Naive thymus-derived CD4-positive, alpha-beta T cell (primary cell): Measurements from ENCODE around the gene LRG1. TPM values are rescaled to one million over a fixed set of nuclear protein-coding genes. Genes with fewer than 3 reads are reported as not detected.

Source experiments
- ATAC-seq: fragments of 150-1000 bp; cut with Tn5 transposase; 2 replicates; pipeline ENCODE4 v1.10.0; 2021; ENCODE audit warnings: mild to moderate bottlenecking, moderate library complexity
- CTCF ChIA-PET: fragments of 350-600 bp; sonication (Branson Sonifier 250); formaldehyde crosslinking; loops from one replicate; lab custom pipeline; 2021; ENCODE audit warnings: antibody characterized with exemption; lab: Charles Lee
- POLR2A ChIA-PET: fragments of 350-600 bp; sonication (Branson Sonifier 250); formaldehyde crosslinking; loops from one replicate; lab custom pipeline; 2021; ENCODE audit warnings: antibody characterized with exemption, inconsistent platforms; lab: Charles Lee
- DNase-seq, 9 donors: peaks; one replicate each; pipeline versions ENCODE4 v3.0.0 to v3.0.0-alpha.2; 2020 to 2022; ENCODE audit warnings: mixed read lengths in 1 of 9
- H3K27ac ChIP-seq: one replicate; pipeline ENCODE4 v1.7.0; 2013; ENCODE audit warnings: mild to moderate bottlenecking, low read depth, low read length, moderate library complexity
- H3K27me3 ChIP-seq, 2 donors: one replicate each; pipeline ENCODE4 v1.7.0; 2013; ENCODE audit warnings: low read length in 2 of 2, mild to moderate bottlenecking in 2 of 2, moderate library complexity in 2 of 2; ENCODE audit not compliant: control insufficient read depth in 2 of 2, insufficient read depth in 2 of 2
- H3K36me3 ChIP-seq, 3 experiments: 1 replicate in 2 of 3; 2 replicates in 1 of 3; pipeline ENCODE4 v1.7.0; 2013; ENCODE audit warnings: low read length in 3 of 3, mild to moderate bottlenecking in 3 of 3, moderate library complexity in 1 of 3; ENCODE audit not compliant: insufficient read depth in 3 of 3, control insufficient read depth in 2 of 3
- H3K4me1 ChIP-seq, 2 donors: one replicate each; pipeline ENCODE4 v1.7.0; 2013; ENCODE audit warnings: low read length in 2 of 2, mild to moderate bottlenecking in 2 of 2, moderate library complexity in 1 of 2; ENCODE audit not compliant: control insufficient read depth in 2 of 2, insufficient read depth in 2 of 2
- H3K4me3 ChIP-seq: 2 replicates; pipeline ENCODE4 v1.7.0; 2013; ENCODE audit warnings: mild to moderate bottlenecking, low read length
- H3K9me3 ChIP-seq, 3 experiments: 1 replicate in 2 of 3; 2 replicates in 1 of 3; pipeline ENCODE4 v1.7.0; 2013; ENCODE audit warnings: low read length in 3 of 3; ENCODE audit not compliant: control insufficient read depth in 2 of 3
- H3K27ac Mint-ChIP-seq, 9 donors: one replicate each; pipeline ENCODE4 v1.8.0; 2020 to 2022; ENCODE audit warnings: mixed read lengths in 9 of 9, mild to moderate bottlenecking in 8 of 9, moderate library complexity in 5 of 9, inconsistent platforms in 2 of 9
- H3K27me3 Mint-ChIP-seq, 5 donors: one replicate each; pipeline ENCODE4 v1.8.0; 2021 to 2022; ENCODE audit warnings: mixed read lengths in 5 of 5, mild to moderate bottlenecking in 1 of 5
- H3K36me3 Mint-ChIP-seq, 5 donors: one replicate each; pipeline ENCODE4 v1.8.0; 2020 to 2022; ENCODE audit warnings: mixed read lengths in 5 of 5, mild to moderate bottlenecking in 3 of 5, inconsistent platforms in 1 of 5
- H3K4me1 Mint-ChIP-seq, 7 donors: one replicate each; pipeline ENCODE4 v1.8.0; 2020 to 2022; ENCODE audit warnings: mixed read lengths in 7 of 7, mild to moderate bottlenecking in 3 of 7, inconsistent platforms in 1 of 7
- H3K4me3 Mint-ChIP-seq, 10 donors: one replicate each; pipeline ENCODE4 v1.8.0; 2020 to 2022; ENCODE audit warnings: mild to moderate bottlenecking in 10 of 10, mixed read lengths in 10 of 10, moderate library complexity in 6 of 10, inconsistent platforms in 2 of 10
- H3K9me3 Mint-ChIP-seq, 11 donors: one replicate each; pipeline ENCODE4 v1.8.0; 2020 to 2022; ENCODE audit warnings: mixed read lengths in 11 of 11, mild to moderate bottlenecking in 4 of 11, inconsistent platforms in 1 of 11, moderate library complexity in 1 of 11
- intact Hi-C, 2 donors: fragments of 100-400 bp; cut with micrococcal nuclease; formaldehyde crosslinking; loops; one replicate each; pipeline ENCODE4 v1.15.1; 2023
- polyA plus RNA-seq, 2 donors: library from polyadenylated mRNA; unstranded; fragments of 300-500 nt; fragmentation: Illumina TruSeq; gene quantifications; one replicate each; pipeline ENCODE4 v1.2.3, GENCODE V29; 2021
- total RNA-seq, 6 experiments: library from RNA in 5 of 6; stranded (reverse) in 5 of 6; gene quantifications; 1 replicate in 5 of 6; 2 replicates in 1 of 6; pipeline ENCODE4 v1.2.3 and lab custom pipeline; 2021 to 2026

Gene LRG1
- total RNA-seq (1 to 10 TPM in 1 of 5 experiments, under 1 TPM in 2, not detected in 2; 0.34 to 1.6 (median 0.66) TPM), polyA plus RNA-seq (under 1 TPM in 1 of 2 donors, not detected in 1; 0.06 TPM), total RNA-seq (lab: John Stamatoyannopoulos, UW) (not detected)

GRCh38 chr19:4539693-4540581 is at the start of gene LRG1:
TSS of gene LRG1 (minus strand) at chr19:4540036. CDS start at chr19:4540013, 23 bp downstream.
- no peak within 1 kb of the TSS for H3K27ac ChIP-seq
- intact Hi-C loops, result no loop called here
- peaks cover 0 to 6% (median 0%) of the 10 kb centered on the region in 11 donors for H3K9me3 Mint-ChIP-seq
- H3K9me3 ChIP-seq, result peaks cover 0 to 4% (median 0%) of the 10 kb centered on the region in 3 experiments
- H3K36me3 Mint-ChIP-seq, result peaks cover 0 to 4% (median 0%) of the 10 kb centered on the region in 5 donors
- peak within 1 kb of the TSS in 2 of 9 donors; percentile 71 to 75 for H3K27ac Mint-ChIP-seq
- H3K4me3 ChIP-seq, result no peak within 1 kb of the TSS
- POLR2A ChIA-PET, result no interaction called here
- peak; percentile 79 for ATAC-seq
- no peak for DNase-seq
- H3K27me3 Mint-ChIP-seq, result peaks cover 7 to 32% (median 10%) of the 10 kb centered on the region in 5 donors
- peak within 1 kb of the TSS in 3 of 10 donors; percentile 35 to 47 (median 44) for H3K4me3 Mint-ChIP-seq
- no peaks in the 10 kb centered on the region for H3K36me3 ChIP-seq
- peaks cover 0 to 4% of the 10 kb centered on the region in 2 donors for H3K27me3 ChIP-seq
- CTCF ChIA-PET, result interaction anchor here (0.8 kb wide), 1 partner anchor 15 kb away, joined by 7 read pairs; no protein-coding TSS in a partner anchor
- peaks cover 0 to 16% (median 10%) of the 10 kb centered on the region in 7 donors for H3K4me1 Mint-ChIP-seq
- H3K4me1 ChIP-seq, result no peaks in the 10 kb centered on the region

GRCh38 chr19:4588291-4588761 is 48.5 kb upstream of the LRG1 start:
- peaks cover 49 to 56% (median 52%) of the 10 kb centered on the region in 5 donors for H3K27me3 Mint-ChIP-seq
- H3K27ac Mint-ChIP-seq, result no peak overlapping the region
- Histone ChIP-seq H3K27me3 (peaks cover 5 to 13% of the 10 kb centered on the region in 2 donors), H3K4me1 (no peaks in the 10 kb centered on the region), H3K36me3 (no peaks in the 10 kb centered on the region), H3K9me3 (no peaks in the 10 kb centered on the region), H3K27ac (no peak overlapping the region), H3K4me3 (no peak overlapping the region)
- POLR2A ChIA-PET, result no interaction called here
- ATAC-seq, result no peak
- peaks cover 0 to 10% (median 0%) of the 10 kb centered on the region in 7 donors for H3K4me1 Mint-ChIP-seq
- DNase-seq, result no peak
- H3K36me3 Mint-ChIP-seq, result no peaks in the 10 kb centered on the region
- CTCF ChIA-PET, result no interaction called here
- H3K4me3 Mint-ChIP-seq, result no peak overlapping the region
- H3K9me3 Mint-ChIP-seq, result no peaks in the 10 kb centered on the region
- intact Hi-C loops, result no loop called here

- Histone ChIP-seq H3K36me3 (no peaks in the 10 kb centered on the region), H3K4me1 (no peaks in the 10 kb centered on the region), H3K27me3 (peaks cover 5 to 13% of the 10 kb centered on the region in 2 donors), H3K27ac (no peak overlapping the region), H3K4me3 (no peak overlapping the region), H3K9me3 (no peaks in the 10 kb centered on the region)
- Mint-ChIP-seq H3K36me3 (no peaks in the 10 kb centered on the region), H3K27me3 (peaks cover 49 to 55% (median 51%) of the 10 kb centered on the region in 5 donors), H3K4me1 (peaks cover 0 to 12% (median 2%) of the 10 kb centered on the region in 7 donors), H3K9me3 (no peaks in the 10 kb centered on the region), H3K27ac (no peak overlapping the region), H3K4me3 (no peak overlapping the region)
- no peak for DNase-seq
- POLR2A ChIA-PET, result no interaction called here
- no peak for ATAC-seq
- intact Hi-C loops, result no loop called here
- CTCF ChIA-PET, result interaction anchor here (0.6 to 0.7 kb wide), 2 partner anchors 11 to 48 kb away, joined by 3 to 4 read pairs; no protein-coding TSS in a partner anchor
Observed at GRCh38 chr19:4587527-4587926, 47.7 kb upstream of the LRG1 start.

- H3K9me3 Mint-ChIP-seq, result no peaks in the 10 kb centered on the region
- ChIA-PET POLR2A (no interaction called here), CTCF (no interaction called here)
- no peak overlapping the region for H3K4me3 ChIP-seq
- no peaks in the 10 kb centered on the region for H3K36me3 ChIP-seq
- no peak overlapping the region for H3K27ac ChIP-seq
- H3K4me1 Mint-ChIP-seq, result peaks cover 3 to 19% (median 9%) of the 10 kb centered on the region in 7 donors
- ATAC-seq (no peak), DNase-seq (no peak)
- H3K27ac Mint-ChIP-seq, result no peak overlapping the region
- no peak overlapping the region for H3K4me3 Mint-ChIP-seq
- no peaks in the 10 kb centered on the region for H3K9me3 ChIP-seq
- peaks cover 53 to 57% (median 56%) of the 10 kb centered on the region in 5 donors for H3K27me3 Mint-ChIP-seq
- intact Hi-C loops, result no loop called here
- no peaks in the 10 kb centered on the region for H3K36me3 Mint-ChIP-seq
- peaks cover 5 to 13% of the 10 kb centered on the region in 2 donors for H3K27me3 ChIP-seq
- H3K4me1 ChIP-seq, result no peaks in the 10 kb centered on the region
Observed at GRCh38 chr19:4586691-4587090, 46.9 kb upstream of the LRG1 start.

- Histone ChIP-seq H3K4me1 (no peaks in the 10 kb centered on the region), H3K9me3 (no peaks in the 10 kb centered on the region), H3K27me3 (peaks cover 5 to 13% of the 10 kb centered on the region in 2 donors), H3K36me3 (no peaks in the 10 kb centered on the region), H3K4me3 (no peak overlapping the region), H3K27ac (no peak overlapping the region)
- Mint-ChIP-seq H3K36me3 (no peaks in the 10 kb centered on the region), H3K4me3 (peak overlapping the region in 1 of 10 donors; percentile 17), H3K4me1 (peaks cover 3 to 19% (median 9%) of the 10 kb centered on the region in 7 donors), H3K9me3 (no peaks in the 10 kb centered on the region), H3K27me3 (peaks cover 49 to 53% (median 52%) of the 10 kb centered on the region in 5 donors), H3K27ac (no peak overlapping the region)
- intact Hi-C loops, result no loop called here
- CTCF ChIA-PET, result interaction anchor here (1.9 kb wide), 1 partner anchor 10 kb away, joined by 5 read pairs; no protein-coding TSS in a partner anchor
- ATAC-seq (no peak), DNase-seq (no peak)
- POLR2A ChIA-PET, result no interaction called here
Observed at GRCh38 chr19:4586245-4586644, 46.4 kb upstream of the LRG1 start.

- Histone ChIP-seq H3K4me3 (no peak overlapping the region), H3K27me3 (peaks cover 5 to 13% of the 10 kb centered on the region in 2 donors), H3K9me3 (no peaks in the 10 kb centered on the region), H3K27ac (no peak overlapping the region), H3K36me3 (no peaks in the 10 kb centered on the region), H3K4me1 (no peaks in the 10 kb centered on the region)
- H3K36me3 Mint-ChIP-seq, result no peaks in the 10 kb centered on the region
- ChIA-PET CTCF (interaction anchor here (1.9 kb wide), 1 partner anchor 9 kb away, joined by 5 read pairs; no protein-coding TSS in a partner anchor), POLR2A (no interaction called here)
- H3K4me1 Mint-ChIP-seq, result peaks cover 3 to 19% (median 9%) of the 10 kb centered on the region in 7 donors
- H3K27ac Mint-ChIP-seq, result no peak overlapping the region
- intact Hi-C loops, result no loop called here
- DNase-seq, result no peak
- H3K4me3 Mint-ChIP-seq, result peak overlapping the region in 2 of 10 donors; percentile 17 to 37
- H3K9me3 Mint-ChIP-seq, result no peaks in the 10 kb centered on the region
- ATAC-seq, result no peak
- peaks cover 42 to 53% (median 46%) of the 10 kb centered on the region in 5 donors for H3K27me3 Mint-ChIP-seq
Observed at GRCh38 chr19:4585556-4585955, 45.7 kb upstream of the LRG1 start.
